GM08714 (cell line): Measurements from ENCODE around the gene DENND4B.

Experiments used
- H3K4me3 ChIP-seq: fragments of 200-500 bp; sonication (Bioruptor generic); 2 replicates; pipeline ENCODE4 v1.5.1; 2014; ENCODE audit warnings: mild to moderate bottlenecking, low read length, inconsistent platforms
- ZNF274 ChIP-seq: IDR thresholded peaks from 2 replicates; pipeline ENCODE4 v1.6.1; 2012; ENCODE audit warnings: mild to moderate bottlenecking, low read depth, low read length

DENND4B gene

GRCh38 chr1:153882296-153882912 is 64.1 kb downstream of the DENND4B start:
- TF ChIP-seq ZNF274, result no peak
- H3K4me3 ChIP-seq, result no peak overlapping the region

GRCh38 chr1:153881751-153882150 is 64.8 kb downstream of the DENND4B start:
- no peak overlapping the region; the same call in 1 of the 2 replicates for H3K4me3 ChIP-seq
- TF ChIP-seq ZNF274, result no peak

GRCh38 chr1:153880962-153881361 is 65.6 kb downstream of the DENND4B start:
- no peak for TF ChIP-seq ZNF274
- H3K4me3 ChIP-seq, result no peak overlapping the region; the same call in 1 of the 2 replicates

DNA sequence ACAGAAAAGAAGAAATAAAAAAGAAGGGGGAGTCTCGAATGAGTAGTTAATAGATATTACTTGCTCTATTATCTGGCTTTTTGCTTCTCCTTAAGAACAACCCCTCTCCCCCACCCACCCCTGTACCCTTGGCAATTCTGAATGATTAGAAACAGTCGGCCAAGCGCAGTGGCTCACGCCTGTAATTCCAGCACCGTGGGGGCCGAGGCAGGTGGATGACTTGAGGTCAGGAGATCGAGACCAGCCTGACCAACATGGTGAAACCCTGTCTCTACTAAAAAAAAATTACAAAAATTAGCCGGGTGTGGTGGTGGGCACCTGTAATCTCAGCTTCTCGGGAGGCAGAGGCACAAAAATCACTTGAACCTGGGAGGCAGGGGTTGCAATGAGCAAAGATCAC is 66.5 kb downstream of the DENND4B start:
- TF ChIP-seq ZNF274, result no peak
- H3K4me3 ChIP-seq, result no peak overlapping the region
